C4-2B (cell line): ENCODE results near the gene SLIT3.

Experiments
- CTCF ChIP-seq: fragments of 450-650 bp; conservative IDR thresholded peaks from 2 replicates; pipeline ENCODE4 v1.5.1; 2017; ENCODE audit warnings: mild to moderate bottlenecking
- ZFX ChIP-seq: fragments of 450-650 bp; IDR thresholded peaks from 2 replicates; pipeline ENCODE4 v1.6.1; 2017

- TF ChIP-seq CTCF (no peak), ZFX (no peak)
Measured at GRCh38 chr5:168974082-168974481, 326.9 kb downstream of the SLIT3 start.
